Adrenal gland (tissue), 5 donors: Measurements from ENCODE around the gene LDLR.

Experiments used
- POLR2A ChIP-seq, 2 donors: fragments of 450-650 bp; IDR thresholded peaks; one replicate each; pipeline ENCODE4 v1.6.1; 2017; ENCODE audit warnings: antibody characterized with exemption in 2 of 2, mild to moderate bottlenecking in 2 of 2, moderate library complexity in 1 of 2
- TF ChIP-seq, protein P1 (sequence below), 6 experiments: fragments of 450-650 bp in 4 of 6; fragments of 200-600 bp in 2 of 6; sonication (generic) in 1 of 6; IDR thresholded peaks; 1 replicate in 5 of 6; 2 replicates in 1 of 6; pipeline versions ENCODE4 v1.5.1 to v1.8.0; 2016 to 2021; ENCODE audit warnings: antibody characterized with exemption in 6 of 6, mild to moderate bottlenecking in 2 of 6, moderate library complexity in 1 of 6
- donor health status: DM: no; HTN: no; CAD: no.

DNA sequence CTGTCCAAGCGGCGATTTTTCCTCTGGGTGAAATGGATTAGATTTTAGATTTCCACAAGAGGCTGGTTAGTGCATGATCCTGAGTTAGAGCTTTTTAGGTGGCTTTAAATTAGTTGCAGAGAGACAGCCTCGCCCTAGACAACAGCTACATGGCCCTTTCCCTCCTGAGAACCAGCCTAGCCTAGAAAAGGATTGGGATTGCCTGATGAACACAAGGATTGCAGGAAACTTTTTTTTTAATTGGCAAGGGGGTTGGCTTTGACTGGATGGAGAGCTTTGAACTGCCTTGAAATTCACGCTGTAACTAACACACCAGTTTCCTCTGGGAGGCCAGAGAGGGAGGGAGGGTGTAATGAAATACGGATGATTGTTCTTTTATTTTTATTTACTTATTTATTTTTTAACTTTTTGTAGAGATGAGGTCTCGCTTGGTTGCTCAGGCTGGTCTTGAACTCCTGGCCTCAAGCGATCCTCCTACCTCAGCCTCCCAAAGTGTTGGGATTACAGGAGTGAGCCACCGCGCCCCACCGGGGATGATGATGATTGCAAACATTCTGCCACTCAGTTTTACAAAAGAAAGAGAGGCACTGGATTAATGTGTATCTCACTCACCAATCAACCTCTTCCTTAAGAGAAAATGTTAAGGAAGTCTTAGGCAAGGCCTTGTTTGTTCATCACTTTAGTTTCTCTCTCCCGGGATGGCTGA, 1.9 kb downstream of the LDLR start:
- TF ChIP-seq, protein P1, sequence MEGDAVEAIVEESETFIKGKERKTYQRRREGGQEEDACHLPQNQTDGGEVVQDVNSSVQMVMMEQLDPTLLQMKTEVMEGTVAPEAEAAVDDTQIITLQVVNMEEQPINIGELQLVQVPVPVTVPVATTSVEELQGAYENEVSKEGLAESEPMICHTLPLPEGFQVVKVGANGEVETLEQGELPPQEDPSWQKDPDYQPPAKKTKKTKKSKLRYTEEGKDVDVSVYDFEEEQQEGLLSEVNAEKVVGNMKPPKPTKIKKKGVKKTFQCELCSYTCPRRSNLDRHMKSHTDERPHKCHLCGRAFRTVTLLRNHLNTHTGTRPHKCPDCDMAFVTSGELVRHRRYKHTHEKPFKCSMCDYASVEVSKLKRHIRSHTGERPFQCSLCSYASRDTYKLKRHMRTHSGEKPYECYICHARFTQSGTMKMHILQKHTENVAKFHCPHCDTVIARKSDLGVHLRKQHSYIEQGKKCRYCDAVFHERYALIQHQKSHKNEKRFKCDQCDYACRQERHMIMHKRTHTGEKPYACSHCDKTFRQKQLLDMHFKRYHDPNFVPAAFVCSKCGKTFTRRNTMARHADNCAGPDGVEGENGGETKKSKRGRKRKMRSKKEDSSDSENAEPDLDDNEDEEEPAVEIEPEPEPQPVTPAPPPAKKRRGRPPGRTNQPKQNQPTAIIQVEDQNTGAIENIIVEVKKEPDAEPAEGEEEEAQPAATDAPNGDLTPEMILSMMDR (IDR thresholded peaks at IDR 0.05), result no peak
- no peak for TF ChIP-seq POLR2A (IDR thresholded peaks at IDR 0.05)
